ENCODE data around the gene NOL8. TPM values are rescaled to one million over a fixed set of nuclear protein-coding genes. Genes with fewer than 3 reads are reported as not detected.

NOL8 gene
- total and polyA plus RNA-seq, 12 donors, result 9.1 to 27.4 (median 15.0) TPM

DNA sequence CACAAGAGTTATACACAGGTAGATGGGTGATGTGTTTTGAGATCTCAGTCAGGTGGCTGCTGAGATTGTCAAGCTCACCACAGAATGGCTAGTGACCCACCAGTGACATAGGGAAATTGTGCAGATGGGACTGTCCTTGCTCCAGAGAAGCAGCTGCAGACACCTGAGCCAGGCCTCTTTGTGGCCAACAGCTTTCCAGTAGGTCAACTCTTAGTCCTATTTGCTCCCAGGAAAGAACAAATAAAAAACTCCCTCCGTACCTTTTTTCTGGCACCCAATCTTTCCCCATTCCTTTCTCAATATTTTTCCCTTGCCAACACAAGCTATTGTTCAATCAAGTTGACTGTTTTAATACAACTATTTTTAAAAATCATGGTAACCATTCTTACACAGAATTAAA, 45.8 kb downstream of the NOL8 start:
- Histone ChIP-seq H3K4me1 (peaks cover 0 to 7% (median 0%) of the 10 kb centered on the region in 9 donors), H3K27me3 (no peaks in the 10 kb centered on the region), H3K9me3 (no peaks in the 10 kb centered on the region), H3K4me3 (no peak overlapping the region), H3K27ac (no peak overlapping the region), H3K36me3 (peaks cover 0 to 100% (median 82%) of the 10 kb centered on the region in 9 donors)
- intact Hi-C loops (cut with DNase I), result loop anchor here in 1 of 10 donors (5.0 kb wide), 1 partner anchor 37 kb away; no protein-coding TSS in a partner anchor
- WGBS, 2 donors, result 97 to 98% methylated on average over 1 of the region's 1 CpG
- no peak for DNase-seq
- ATAC-seq, result no peak
- TF ChIP-seq, protein P1, sequence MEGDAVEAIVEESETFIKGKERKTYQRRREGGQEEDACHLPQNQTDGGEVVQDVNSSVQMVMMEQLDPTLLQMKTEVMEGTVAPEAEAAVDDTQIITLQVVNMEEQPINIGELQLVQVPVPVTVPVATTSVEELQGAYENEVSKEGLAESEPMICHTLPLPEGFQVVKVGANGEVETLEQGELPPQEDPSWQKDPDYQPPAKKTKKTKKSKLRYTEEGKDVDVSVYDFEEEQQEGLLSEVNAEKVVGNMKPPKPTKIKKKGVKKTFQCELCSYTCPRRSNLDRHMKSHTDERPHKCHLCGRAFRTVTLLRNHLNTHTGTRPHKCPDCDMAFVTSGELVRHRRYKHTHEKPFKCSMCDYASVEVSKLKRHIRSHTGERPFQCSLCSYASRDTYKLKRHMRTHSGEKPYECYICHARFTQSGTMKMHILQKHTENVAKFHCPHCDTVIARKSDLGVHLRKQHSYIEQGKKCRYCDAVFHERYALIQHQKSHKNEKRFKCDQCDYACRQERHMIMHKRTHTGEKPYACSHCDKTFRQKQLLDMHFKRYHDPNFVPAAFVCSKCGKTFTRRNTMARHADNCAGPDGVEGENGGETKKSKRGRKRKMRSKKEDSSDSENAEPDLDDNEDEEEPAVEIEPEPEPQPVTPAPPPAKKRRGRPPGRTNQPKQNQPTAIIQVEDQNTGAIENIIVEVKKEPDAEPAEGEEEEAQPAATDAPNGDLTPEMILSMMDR (IDR thresholded peaks at IDR 0.05), result no peak

DNA sequence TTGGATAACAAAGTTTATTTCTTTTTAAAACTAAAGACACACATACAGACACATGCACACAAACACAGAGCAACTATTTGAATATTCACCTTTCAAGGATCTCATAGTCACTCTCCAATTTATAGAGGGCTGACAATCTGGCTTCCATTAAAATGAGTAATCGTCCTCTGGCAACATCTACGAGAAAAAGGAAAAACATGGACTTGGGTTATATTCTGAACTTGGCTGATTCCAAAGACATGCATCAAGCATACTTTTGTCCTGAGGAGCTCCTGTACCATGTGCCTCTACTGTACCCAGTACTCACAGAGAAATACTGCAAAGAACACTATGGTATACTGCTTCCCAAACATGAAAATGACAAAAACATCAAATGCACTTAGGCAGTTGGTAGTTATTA, 47.0 kb downstream of the NOL8 start:
- 80 to 85% methylated on average over 2 of the region's 2 CpGs for WGBS, 2 donors
- peaks cover 0 to 7% (median 0%) of the 10 kb centered on the region in 9 donors for H3K4me1 ChIP-seq
- TF ChIP-seq, protein P1 (IDR thresholded peaks at IDR 0.05), result no peak
- DNase-seq, result no peak
- no peak overlapping the region for H3K4me3 ChIP-seq
- H3K27me3 ChIP-seq, result no peaks in the 10 kb centered on the region
- intact Hi-C loops (cut with DNase I), result loop anchor here in 1 of 10 donors (5.0 kb wide), 1 partner anchor 36 kb away; no protein-coding TSS in a partner anchor
- H3K9me3 ChIP-seq, result no peaks in the 10 kb centered on the region
- H3K27ac ChIP-seq, result no peak overlapping the region
- H3K36me3 ChIP-seq, result peaks cover 0 to 100% (median 85%) of the 10 kb centered on the region in 9 donors
- ATAC-seq, result no peak

DNA sequence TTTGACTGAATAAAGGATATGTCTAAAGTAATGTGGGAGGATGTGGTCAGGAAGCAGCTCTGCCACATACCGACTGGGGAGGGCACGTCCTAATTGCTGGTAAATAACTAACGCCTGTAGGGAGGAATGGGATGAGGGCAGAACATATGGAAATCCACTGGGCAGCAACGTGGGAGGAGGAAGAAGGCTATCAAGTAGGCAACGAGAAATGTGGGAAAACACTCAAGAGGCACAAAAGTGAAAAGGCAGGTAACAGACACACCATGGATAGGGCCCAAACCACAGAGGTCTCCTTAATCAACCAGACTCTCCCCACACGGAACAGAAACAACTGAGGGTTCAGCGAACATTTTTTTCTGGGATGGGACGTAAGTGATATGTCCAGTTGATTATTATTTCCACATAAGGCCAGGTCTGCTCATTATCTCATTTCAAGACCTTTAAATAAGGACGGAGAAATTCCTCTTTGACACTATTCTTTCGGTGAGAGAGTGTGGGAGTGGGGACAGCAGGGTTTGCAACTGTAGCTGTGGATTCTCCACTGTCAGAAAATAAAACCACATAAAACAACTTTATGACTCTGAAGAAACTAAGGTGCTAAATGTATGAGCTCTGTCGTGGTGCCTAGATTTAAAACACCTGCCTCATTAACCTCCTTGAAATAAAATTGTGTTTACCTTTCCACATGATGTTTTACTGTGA, 48.7 kb downstream of the NOL8 start:
- ATAC-seq (no peak), DNase-seq (no peak)
- Histone ChIP-seq H3K9me3 (no peaks in the 10 kb centered on the region), H3K27me3 (no peaks in the 10 kb centered on the region), H3K4me1 (peaks cover 0 to 7% (median 0%) of the 10 kb centered on the region in 9 donors), H3K36me3 (peaks cover 0 to 100% (median 93%) of the 10 kb centered on the region in 9 donors), H3K4me3 (no peak overlapping the region), H3K27ac (no peak overlapping the region)
- WGBS, 2 donors, result 64 to 67% methylated on average over 11 of the region's 11 CpGs
- intact Hi-C loops (cut with DNase I), result loop anchor here in 1 of 10 donors (5.0 kb wide), 1 partner anchor 34 kb away; no protein-coding TSS in a partner anchor
- TF ChIP-seq, protein P1 (IDR thresholded peaks at IDR 0.05), result no peak

DNA sequence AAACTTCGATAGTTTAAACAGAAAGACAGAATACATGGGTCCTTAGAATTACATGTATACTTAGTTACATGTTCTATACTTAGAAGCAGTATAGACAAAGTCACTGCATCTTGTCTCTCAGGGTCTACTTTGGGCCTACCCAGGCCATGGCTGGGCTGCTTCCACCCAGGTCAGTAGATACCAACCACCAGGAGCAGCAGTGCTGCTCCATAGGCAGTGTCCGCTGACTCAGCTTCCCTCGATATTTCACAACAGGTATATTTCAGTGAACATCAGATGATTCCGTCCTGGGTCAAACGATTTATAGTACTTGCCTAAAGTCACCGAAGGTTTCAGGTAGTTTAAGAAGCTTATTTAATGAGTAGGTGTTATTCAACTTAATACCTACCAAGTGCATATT, 49.6 kb downstream of the NOL8 start:
- intact Hi-C loops (cut with DNase I), result loop anchor here in 1 of 10 donors (5.0 kb wide), 1 partner anchor 33 kb away; no protein-coding TSS in a partner anchor
- DNase-seq, result no peak

More for the DNA sequence above, 49.6 kb downstream of the NOL8 start:
- Histone ChIP-seq H3K27me3 (no peaks in the 10 kb centered on the region), H3K4me1 (peaks cover 0 to 7% (median 0%) of the 10 kb centered on the region in 9 donors), H3K36me3 (peaks cover 0 to 100% (median 96%) of the 10 kb centered on the region in 9 donors), H3K27ac (no peak overlapping the region), H3K4me3 (no peak overlapping the region), H3K9me3 (no peaks in the 10 kb centered on the region)
- no peak for ATAC-seq
- WGBS, 2 donors, result 93 to 94% methylated on average over 6 of the region's 6 CpGs
- TF ChIP-seq, protein P1 (IDR thresholded peaks at IDR 0.05), result no peak
